K562 (cell line): ENCODE results near the gene CEBPZ. TPM values are rescaled to one million over a fixed set of nuclear protein-coding genes. Genes with fewer than 3 reads are reported as not detected.

Experiments used
- CCAR2 ChIP-seq: fragments of 200-400 bp; formaldehyde crosslinking; IDR thresholded peaks from 2 replicates; pipeline ENCODE4 v1.6.1; 2017; ENCODE audit warnings: mild to moderate bottlenecking, low read depth, low read length
- EP300 ChIP-seq: IDR thresholded peaks from 2 replicates; pipeline ENCODE4 v1.6.1; 2012; ENCODE audit warnings: low read length, improper control_type of control experiment
- ETV1 ChIP-seq: fragments of 450-650 bp; conservative IDR thresholded peaks from 2 replicates; pipeline ENCODE4 v1.6.1; 2016; ENCODE audit warnings: missing genetic modification characterization, control low read depth, low read depth, missing compliant biosample characterization
- HNRNPLL ChIP-seq: fragments of 200-400 bp; formaldehyde crosslinking; IDR thresholded peaks from 2 replicates; pipeline ENCODE4 v1.6.1; 2017; ENCODE audit warnings: low read length, low read depth, mild to moderate bottlenecking; ENCODE audit not compliant: poor library complexity, severe bottlenecking
- NFRKB ChIP-seq: fragments of 450-650 bp; IDR thresholded peaks from 2 replicates; pipeline ENCODE4 v1.6.1; 2016; ENCODE audit warnings: low read depth
- STAT5A ChIP-seq: IDR thresholded peaks from 2 replicates; pipeline ENCODE4 v1.6.1; 2012; ENCODE audit warnings: low read length, inconsistent platforms, borderline replicate concordance
- TAF7 ChIP-seq: fragments of 450-650 bp; IDR thresholded peaks from 2 replicates; pipeline ENCODE4 v1.6.1; 2016; ENCODE audit warnings: missing genetic modification characterization, missing compliant biosample characterization
- ZKSCAN3 ChIP-seq: fragments of 250-450 bp; sonication (Bioruptor Pico); IDR thresholded peaks from 2 replicates; pipeline ENCODE4 v1.4.0; 2020
- ZNF23 ChIP-seq: fragments of 250-450 bp; sonication (Bioruptor Pico); IDR thresholded peaks from 2 replicates; pipeline ENCODE4 v1.4.0; 2020; ENCODE audit warnings: mild to moderate bottlenecking
- ZNF589 ChIP-seq: fragments of 200-800 bp; sonication (Bioruptor generic); IDR thresholded peaks from 2 replicates; pipeline ENCODE4 v1.6.1; 2016; ENCODE audit warnings: low read depth, missing genetic modification characterization, missing compliant biosample characterization
- ZNF785 ChIP-seq: fragments of 250-450 bp; sonication (Bioruptor Pico); IDR thresholded peaks from 2 replicates; pipeline ENCODE4 v1.4.0; 2020; ENCODE audit warnings: mild to moderate bottlenecking
- polyA plus RNA-seq, 8 experiments: library from polyadenylated mRNA; depleted of rRNA in 4 of 8; stranded (reverse) in 5 of 8; unstranded in 3 of 8; fragments of >200 nt; fragmentation: Nextera tagmentation in 2 of 8; fragmentation: Illumina TruSeq in 1 of 8; extraction: Ambion mirVana in 2 of 8; extraction: Trizol in 1 of 8; gene quantifications; 2 replicates each; pipeline versions ENCODE4 v1.2.1 to v1.2.3, GENCODE V29; 2011 to 2014; ENCODE audit warnings: inconsistent platforms in 1 of 8, missing spikeins in 1 of 8
- total RNA-seq, 7 experiments: library from RNA; depleted of rRNA in 6 of 7; stranded (reverse); fragments of >200 nt in 6 of 7; fragmentation: Illumina TruSeq in 2 of 7; extraction: Trizol in 2 of 7; gene quantifications; 2 replicates each; pipeline versions ENCODE4 v1.2.1 to v1.2.3, GENCODE V29; 2011 to 2021; ENCODE audit warnings: low replicate concordance in 1 of 7
- TF ChIP-seq, protein P1 (sequence below): sonication (generic); formaldehyde crosslinking; IDR thresholded peaks from 2 replicates; pipeline ENCODE4 v1.8.0; 2022; ENCODE audit warnings: missing genetic modification reagents, mild to moderate bottlenecking, borderline replicate concordance
- TF ChIP-seq, protein P2 (sequence below): sonication (generic); formaldehyde crosslinking; IDR thresholded peaks from 2 replicates; pipeline ENCODE4 v1.8.0; 2022; ENCODE audit warnings: mild to moderate bottlenecking, missing genetic modification reagents

CEBPZ gene
- total and polyA plus RNA-seq, 9 of the 15 experiments (the other 6 are each of a cell fraction or from before 2014, with no cell fraction given): 49.7 to 160 (median 82.8) TPM

DNA sequence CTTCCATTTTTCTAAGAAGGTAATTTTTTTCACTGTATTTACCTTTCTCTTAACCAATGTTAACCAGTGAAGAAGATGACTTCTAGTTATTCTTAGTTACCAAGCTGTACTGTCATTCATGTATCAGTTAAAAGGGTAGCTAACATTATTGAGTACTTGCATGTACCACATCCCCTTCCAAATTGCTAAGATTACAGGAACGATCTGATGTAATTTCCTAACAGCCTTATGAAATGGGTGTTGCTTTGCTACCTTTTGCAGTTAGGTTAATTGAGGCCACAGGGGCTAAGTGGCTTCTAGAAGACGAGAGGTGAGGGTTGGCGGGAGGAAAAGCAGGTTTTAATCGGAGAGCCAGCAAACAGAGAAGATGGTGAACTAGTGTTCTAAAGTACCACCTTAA is 41.1 kb downstream of the CEBPZ start (continued):
- TF ChIP-seq ZNF785 (no peak), ZKSCAN3 (CRISPR knock-in tag) (no peak), STAT5A (no peak), TAF7 (tag) (0 out of 2 replicates have a peak, but pooled peaks have one; percentile 8), ZNF23 (CRISPR knock-in tag) (no peak), EP300 (peak; percentile 21; the same call in 1 of the 2 replicates), NFRKB (no peak), ZNF589 (CRISPR knock-in tag) (0 out of 2 replicates have a peak, but pooled peaks have one; percentile 37), HNRNPLL (no peak), ETV1 (tag) (peak; percentile 61; the same call in 1 of the 2 replicates), CCAR2 (no peak)
- TF ChIP-seq, protein P1, sequence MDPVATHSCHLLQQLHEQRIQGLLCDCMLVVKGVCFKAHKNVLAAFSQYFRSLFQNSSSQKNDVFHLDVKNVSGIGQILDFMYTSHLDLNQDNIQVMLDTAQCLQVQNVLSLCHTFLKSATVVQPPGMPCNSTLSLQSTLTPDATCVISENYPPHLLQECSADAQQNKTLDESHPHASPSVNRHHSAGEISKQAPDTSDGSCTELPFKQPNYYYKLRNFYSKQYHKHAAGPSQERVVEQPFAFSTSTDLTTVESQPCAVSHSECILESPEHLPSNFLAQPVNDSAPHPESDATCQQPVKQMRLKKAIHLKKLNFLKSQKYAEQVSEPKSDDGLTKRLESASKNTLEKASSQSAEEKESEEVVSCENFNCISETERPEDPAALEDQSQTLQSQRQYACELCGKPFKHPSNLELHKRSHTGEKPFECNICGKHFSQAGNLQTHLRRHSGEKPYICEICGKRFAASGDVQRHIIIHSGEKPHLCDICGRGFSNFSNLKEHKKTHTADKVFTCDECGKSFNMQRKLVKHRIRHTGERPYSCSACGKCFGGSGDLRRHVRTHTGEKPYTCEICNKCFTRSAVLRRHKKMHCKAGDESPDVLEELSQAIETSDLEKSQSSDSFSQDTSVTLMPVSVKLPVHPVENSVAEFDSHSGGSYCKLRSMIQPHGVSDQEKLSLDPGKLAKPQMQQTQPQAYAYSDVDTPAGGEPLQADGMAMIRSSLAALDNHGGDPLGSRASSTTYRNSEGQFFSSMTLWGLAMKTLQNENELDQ (CRISPR knock-in tag): no peak
- TF ChIP-seq, protein P2, sequence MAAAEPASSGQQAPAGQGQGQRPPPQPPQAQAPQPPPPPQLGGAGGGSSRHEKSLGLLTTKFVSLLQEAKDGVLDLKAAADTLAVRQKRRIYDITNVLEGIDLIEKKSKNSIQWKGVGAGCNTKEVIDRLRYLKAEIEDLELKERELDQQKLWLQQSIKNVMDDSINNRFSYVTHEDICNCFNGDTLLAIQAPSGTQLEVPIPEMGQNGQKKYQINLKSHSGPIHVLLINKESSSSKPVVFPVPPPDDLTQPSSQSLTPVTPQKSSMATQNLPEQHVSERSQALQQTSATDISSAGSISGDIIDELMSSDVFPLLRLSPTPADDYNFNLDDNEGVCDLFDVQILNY: no peak
